ENCODE measurements around the gene CCNB2. TPM values are rescaled to one million over a fixed set of nuclear protein-coding genes. Genes with fewer than 3 reads are reported as not detected.

CCNB2 gene
- total and polyA plus RNA-seq, 4 donors: 1.5 to 5.1 (median 2.2) TPM

- Histone ChIP-seq H3K27ac (ENCODE audit: low read depth in 1 of 2, low read length in 1 of 2) (no peak overlapping the region), H3K36me3 (ENCODE audit: control insufficient read depth in 4 of 4, insufficient read depth in 4 of 4, low read length in 4 of 4) (peaks cover 0 to 15% (median 0%) of the 10 kb centered on the region in 4 donors), H3K9ac (ENCODE audit: insufficient read depth in 1 of 2, low read length in 2 of 2) (peak overlapping the region; percentile 56 to 59), H3K9me3 (ENCODE audit: control insufficient read depth in 4 of 4, insufficient read depth in 3 of 4, low read length in 3 of 4) (no peaks in the 10 kb centered on the region), H3K4me3 (no peak overlapping the region), H3K27me3 (ENCODE audit: control insufficient read depth in 3 of 3, insufficient read depth in 3 of 3, low read length in 2 of 3) (no peaks in the 10 kb centered on the region), H3K4me1 (ENCODE audit: control insufficient read depth in 5 of 5, insufficient read depth in 5 of 5, low read length in 5 of 5) (peaks cover 0 to 13% (median 0%) of the 10 kb centered on the region in 5 donors)
- 59 to 66% methylated on average over 2 of the region's 2 CpGs for WGBS, 2 donors
- TF ChIP-seq, protein P1, sequence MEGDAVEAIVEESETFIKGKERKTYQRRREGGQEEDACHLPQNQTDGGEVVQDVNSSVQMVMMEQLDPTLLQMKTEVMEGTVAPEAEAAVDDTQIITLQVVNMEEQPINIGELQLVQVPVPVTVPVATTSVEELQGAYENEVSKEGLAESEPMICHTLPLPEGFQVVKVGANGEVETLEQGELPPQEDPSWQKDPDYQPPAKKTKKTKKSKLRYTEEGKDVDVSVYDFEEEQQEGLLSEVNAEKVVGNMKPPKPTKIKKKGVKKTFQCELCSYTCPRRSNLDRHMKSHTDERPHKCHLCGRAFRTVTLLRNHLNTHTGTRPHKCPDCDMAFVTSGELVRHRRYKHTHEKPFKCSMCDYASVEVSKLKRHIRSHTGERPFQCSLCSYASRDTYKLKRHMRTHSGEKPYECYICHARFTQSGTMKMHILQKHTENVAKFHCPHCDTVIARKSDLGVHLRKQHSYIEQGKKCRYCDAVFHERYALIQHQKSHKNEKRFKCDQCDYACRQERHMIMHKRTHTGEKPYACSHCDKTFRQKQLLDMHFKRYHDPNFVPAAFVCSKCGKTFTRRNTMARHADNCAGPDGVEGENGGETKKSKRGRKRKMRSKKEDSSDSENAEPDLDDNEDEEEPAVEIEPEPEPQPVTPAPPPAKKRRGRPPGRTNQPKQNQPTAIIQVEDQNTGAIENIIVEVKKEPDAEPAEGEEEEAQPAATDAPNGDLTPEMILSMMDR (IDR thresholded peaks at IDR 0.05; ENCODE audit: control extremely low read depth, extremely low read depth): no peak
- ATAC-seq (ENCODE audit: insufficient read depth, low FRiP score) (no peak), DNase-seq (peak in 2 of 3 donors; percentile 14 to 17)
Observed at GRCh38 chr15:59105854-59106253, 908 bp downstream of the CCNB2 start.

DNA sequence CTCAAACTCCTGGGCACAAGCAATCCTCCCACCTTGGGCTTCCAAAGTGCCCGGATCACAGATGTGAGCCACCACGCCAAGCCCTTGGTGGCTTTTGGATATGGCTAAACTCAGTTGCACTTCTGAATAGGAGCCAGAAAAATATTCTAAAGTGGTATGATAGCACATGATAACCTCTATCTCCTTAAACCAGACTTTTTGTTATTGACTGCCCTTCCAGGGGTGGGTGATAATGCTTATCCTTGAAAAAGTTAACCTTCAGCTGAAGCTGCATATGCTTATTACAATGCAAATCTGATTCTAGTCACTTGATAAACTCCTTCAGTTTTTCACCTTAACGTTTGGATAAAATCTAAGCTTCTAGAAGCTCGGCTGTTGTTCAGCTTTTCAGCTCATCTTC is 6.3 kb downstream of the CCNB2 start:
- Histone ChIP-seq H3K9ac (ENCODE audit: insufficient read depth in 1 of 2, low read length in 2 of 2) (no peak overlapping the region), H3K4me3 (no peak overlapping the region), H3K9me3 (ENCODE audit: control insufficient read depth in 4 of 4, insufficient read depth in 3 of 4, low read length in 3 of 4) (no peaks in the 10 kb centered on the region), H3K27me3 (ENCODE audit: control insufficient read depth in 3 of 3, insufficient read depth in 3 of 3, low read length in 2 of 3) (no peaks in the 10 kb centered on the region), H3K27ac (ENCODE audit: low read depth in 1 of 2, low read length in 1 of 2) (no peak overlapping the region), H3K36me3 (ENCODE audit: control insufficient read depth in 4 of 4, insufficient read depth in 4 of 4, low read length in 4 of 4) (peaks cover 0 to 20% (median under 1%) of the 10 kb centered on the region in 4 donors), H3K4me1 (ENCODE audit: control insufficient read depth in 5 of 5, insufficient read depth in 5 of 5, low read length in 5 of 5) (peaks cover 0 to 4% (median 0%) of the 10 kb centered on the region in 5 donors)
- no peak for DNase-seq
- TF ChIP-seq, protein P1 (IDR thresholded peaks at IDR 0.05; ENCODE audit: control extremely low read depth, extremely low read depth): no peak
- no peak for ATAC-seq (ENCODE audit: insufficient read depth, low FRiP score)
- WGBS, 2 donors: 95 to 97% methylated on average over 4 of the region's 4 CpGs

DNA sequence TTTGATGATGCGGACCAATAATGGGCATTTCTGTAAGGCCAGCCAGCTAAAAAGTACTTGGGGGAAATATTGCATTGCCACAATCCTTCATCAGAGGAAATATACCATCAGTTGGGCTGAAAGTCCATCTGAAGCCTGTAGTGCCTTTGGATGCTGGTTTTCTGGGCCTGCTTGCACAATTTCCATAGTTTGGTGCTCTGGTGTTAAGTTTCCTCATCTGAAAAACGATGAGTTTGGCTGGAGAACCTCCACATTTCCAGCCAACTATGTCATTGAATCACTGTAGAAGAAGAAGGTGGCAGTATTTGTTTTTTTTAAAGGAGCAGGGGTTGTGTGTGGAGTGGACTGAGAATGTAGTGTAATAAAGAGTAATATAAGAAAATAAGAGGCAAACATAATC is 10.1 kb downstream of the CCNB2 start:
- ATAC-seq (ENCODE audit: insufficient read depth, low FRiP score): no peak
- WGBS, 2 donors: 63 to 76% methylated on average over 2 of the region's 2 CpGs
- no peaks in the 10 kb centered on the region for H3K4me1 ChIP-seq (ENCODE audit: control insufficient read depth in 5 of 5, insufficient read depth in 5 of 5, low read length in 5 of 5)

More for the DNA sequence above, 10.1 kb downstream of the CCNB2 start:
- Histone ChIP-seq H3K36me3 (ENCODE audit: control insufficient read depth in 4 of 4, insufficient read depth in 4 of 4, low read length in 4 of 4) (peaks cover 0 to 24% (median 8%) of the 10 kb centered on the region in 4 donors), H3K9me3 (ENCODE audit: control insufficient read depth in 4 of 4, insufficient read depth in 3 of 4, low read length in 3 of 4) (no peaks in the 10 kb centered on the region), H3K9ac (ENCODE audit: insufficient read depth in 1 of 2, low read length in 2 of 2) (no peak overlapping the region), H3K27me3 (ENCODE audit: control insufficient read depth in 3 of 3, insufficient read depth in 3 of 3, low read length in 2 of 3) (no peaks in the 10 kb centered on the region), H3K4me3 (no peak overlapping the region), H3K27ac (ENCODE audit: low read depth in 1 of 2, low read length in 1 of 2) (no peak overlapping the region)
- TF ChIP-seq, protein P1 (IDR thresholded peaks at IDR 0.05; ENCODE audit: control extremely low read depth, extremely low read depth): no peak
- no peak for DNase-seq
